Measurements from ENCODE around the gene ABCG5. TPM values are rescaled to one million over a fixed set of nuclear protein-coding genes. Genes with fewer than 3 reads are reported as not detected.

ABCG5 gene
- total RNA-seq, 1 donor from 2014 or later, result not detected

- H3K9me3 ChIP-seq (ENCODE audit: control insufficient read depth in 3 of 3, low read length in 3 of 3), result no peaks in the 10 kb centered on the region
- H3K4me3 ChIP-seq (ENCODE audit: low read length in 3 of 3), result no peak overlapping the region
- H3K27me3 ChIP-seq (ENCODE audit: control insufficient read depth in 3 of 3, insufficient read depth in 3 of 3, low read length in 3 of 3), result peaks cover 3 to 24% (median 6%) of the 10 kb centered on the region in 3 donors
- H3K4me1 ChIP-seq (ENCODE audit: control insufficient read depth in 3 of 3, insufficient read depth in 3 of 3, low read length in 3 of 3), result peaks cover 0 to 2% (median 0%) of the 10 kb centered on the region in 3 donors
- H3K9ac ChIP-seq (ENCODE audit: low read depth in 1 of 3, low read length in 3 of 3), result no peak overlapping the region
- no peaks in the 10 kb centered on the region for H3K36me3 ChIP-seq (ENCODE audit: control insufficient read depth in 3 of 3, insufficient read depth in 3 of 3, low read length in 3 of 3)
- H3K27ac ChIP-seq (ENCODE audit: low read depth, low read length), result no peak overlapping the region
Observed at GRCh38 chr2:43826305-43827250, 12.1 kb downstream of the ABCG5 start.

DNA sequence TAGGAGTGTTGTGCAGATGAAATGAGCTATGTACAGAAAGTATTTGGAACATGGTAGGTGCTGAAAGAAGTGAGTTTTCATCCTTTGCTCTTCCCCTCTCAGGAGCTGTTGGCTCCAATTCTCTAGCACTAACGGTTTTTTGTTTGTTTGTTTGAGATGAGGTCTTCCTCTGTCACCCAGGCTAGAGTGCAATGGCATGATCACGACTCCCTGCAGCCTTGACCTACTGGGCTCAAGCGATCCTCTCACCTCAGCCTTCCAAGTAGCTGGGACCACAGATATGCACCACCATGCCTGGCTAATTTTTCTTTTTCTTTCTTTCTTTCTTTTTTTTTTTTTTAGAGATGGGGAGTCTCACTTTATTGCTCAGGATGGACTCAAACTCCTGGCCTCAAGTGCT lies 12.8 kb downstream of the ABCG5 start:
- no peak overlapping the region for H3K4me3 ChIP-seq (ENCODE audit: low read length in 3 of 3)
- no peak overlapping the region for H3K27ac ChIP-seq (ENCODE audit: low read depth, low read length)
- H3K9me3 ChIP-seq (ENCODE audit: control insufficient read depth in 3 of 3, low read length in 3 of 3), result no peaks in the 10 kb centered on the region
- no peaks in the 10 kb centered on the region for H3K4me1 ChIP-seq (ENCODE audit: control insufficient read depth in 3 of 3, insufficient read depth in 3 of 3, low read length in 3 of 3)
- H3K36me3 ChIP-seq (ENCODE audit: control insufficient read depth in 3 of 3, insufficient read depth in 3 of 3, low read length in 3 of 3), result no peaks in the 10 kb centered on the region
- no peak overlapping the region for H3K9ac ChIP-seq (ENCODE audit: low read depth in 1 of 3, low read length in 3 of 3)
- peaks cover 0 to 17% (median 2%) of the 10 kb centered on the region in 3 donors for H3K27me3 ChIP-seq (ENCODE audit: control insufficient read depth in 3 of 3, insufficient read depth in 3 of 3, low read length in 3 of 3)

GRCh38 chr2:43824951-43825493 lies 13.6 kb downstream of the ABCG5 start:
- no peaks in the 10 kb centered on the region for H3K36me3 ChIP-seq (ENCODE audit: control insufficient read depth in 3 of 3, insufficient read depth in 3 of 3, low read length in 3 of 3)
- no peak overlapping the region for H3K4me3 ChIP-seq (ENCODE audit: low read length in 3 of 3)
- peaks cover 0 to 13% (median 2%) of the 10 kb centered on the region in 3 donors for H3K27me3 ChIP-seq (ENCODE audit: control insufficient read depth in 3 of 3, insufficient read depth in 3 of 3, low read length in 3 of 3)
- H3K9me3 ChIP-seq (ENCODE audit: control insufficient read depth in 3 of 3, low read length in 3 of 3), result no peaks in the 10 kb centered on the region
- H3K27ac ChIP-seq (ENCODE audit: low read depth, low read length), result no peak overlapping the region
- H3K4me1 ChIP-seq (ENCODE audit: control insufficient read depth in 3 of 3, insufficient read depth in 3 of 3, low read length in 3 of 3), result no peaks in the 10 kb centered on the region
- no peak overlapping the region for H3K9ac ChIP-seq (ENCODE audit: low read depth in 1 of 3, low read length in 3 of 3)

DNA sequence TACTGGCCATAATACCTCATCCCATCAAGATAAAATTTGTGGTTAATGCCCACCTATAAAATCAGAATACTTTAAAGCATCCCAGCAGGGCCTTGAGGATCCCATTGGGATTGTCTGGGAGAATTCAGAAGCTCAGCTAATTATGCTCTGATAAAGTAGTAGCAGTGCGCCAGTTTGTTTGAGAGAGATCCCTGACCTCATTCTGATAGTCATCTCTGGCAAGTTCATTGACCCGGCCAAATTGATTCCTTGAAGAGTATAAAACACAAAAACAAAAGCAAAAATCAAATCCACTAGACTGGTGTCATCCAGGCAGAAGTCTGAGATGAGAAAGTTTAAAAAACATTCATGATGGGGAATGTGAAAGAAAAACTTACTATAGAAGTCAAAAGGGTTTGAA lies 14.1 kb downstream of the ABCG5 start:
- H3K27ac ChIP-seq (ENCODE audit: low read depth, low read length), result no peak overlapping the region
- H3K9ac ChIP-seq (ENCODE audit: low read depth in 1 of 3, low read length in 3 of 3), result no peak overlapping the region

GRCh38 chr2:43823751-43824150 lies 14.9 kb downstream of the ABCG5 start:
- Histone ChIP-seq H3K4me3 (ENCODE audit: low read length in 3 of 3) (no peak overlapping the region), H3K9ac (ENCODE audit: low read depth in 1 of 3, low read length in 3 of 3) (no peak overlapping the region), H3K36me3 (ENCODE audit: control insufficient read depth in 3 of 3, insufficient read depth in 3 of 3, low read length in 3 of 3) (no peaks in the 10 kb centered on the region), H3K27ac (ENCODE audit: low read depth, low read length) (no peak overlapping the region), H3K9me3 (ENCODE audit: control insufficient read depth in 3 of 3, low read length in 3 of 3) (no peaks in the 10 kb centered on the region), H3K4me1 (ENCODE audit: control insufficient read depth in 3 of 3, insufficient read depth in 3 of 3, low read length in 3 of 3) (no peaks in the 10 kb centered on the region), H3K27me3 (ENCODE audit: control insufficient read depth in 3 of 3, insufficient read depth in 3 of 3, low read length in 3 of 3) (peaks cover 0 to 13% (median 2%) of the 10 kb centered on the region in 3 donors)

More for the DNA sequence above, 14.1 kb downstream of the ABCG5 start:
- H3K4me1 ChIP-seq (ENCODE audit: control insufficient read depth in 3 of 3, insufficient read depth in 3 of 3, low read length in 3 of 3), result no peaks in the 10 kb centered on the region
- H3K4me3 ChIP-seq (ENCODE audit: low read length in 3 of 3), result no peak overlapping the region
- H3K9me3 ChIP-seq (ENCODE audit: control insufficient read depth in 3 of 3, low read length in 3 of 3), result no peaks in the 10 kb centered on the region
- H3K36me3 ChIP-seq (ENCODE audit: control insufficient read depth in 3 of 3, insufficient read depth in 3 of 3, low read length in 3 of 3), result no peaks in the 10 kb centered on the region
- H3K27me3 ChIP-seq (ENCODE audit: control insufficient read depth in 3 of 3, insufficient read depth in 3 of 3, low read length in 3 of 3), result peaks cover 0 to 13% (median 2%) of the 10 kb centered on the region in 3 donors

DNA sequence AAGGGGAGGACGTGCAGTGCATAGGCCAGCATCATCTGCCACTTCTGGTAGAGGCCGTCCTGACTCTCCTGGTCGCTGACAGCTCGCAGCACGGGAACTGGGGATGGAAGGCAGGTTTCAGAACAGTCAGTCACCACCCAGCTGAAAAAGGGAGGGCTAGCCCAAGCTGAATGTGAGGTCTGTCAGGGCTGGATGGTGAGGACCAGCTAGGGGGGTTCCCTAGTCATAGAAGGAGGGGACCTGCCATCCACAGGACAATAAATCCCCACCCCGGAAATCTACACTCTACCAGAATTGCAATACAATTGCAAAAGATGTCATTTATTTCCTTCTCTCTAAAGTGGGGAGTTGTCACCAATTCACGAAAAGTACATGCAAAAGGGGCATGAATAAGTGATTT lies 15.8 kb downstream of the ABCG5 start:
- H3K9ac ChIP-seq (ENCODE audit: low read depth in 1 of 3, low read length in 3 of 3), result no peak overlapping the region
- no peaks in the 10 kb centered on the region for H3K4me1 ChIP-seq (ENCODE audit: control insufficient read depth in 3 of 3, insufficient read depth in 3 of 3, low read length in 3 of 3)

GRCh38 chr2:43819491-43820163 lies 19.0 kb downstream of the ABCG5 start:
- Histone ChIP-seq H3K9ac (ENCODE audit: low read depth in 1 of 3, low read length in 3 of 3) (no peak overlapping the region), H3K4me1 (ENCODE audit: control insufficient read depth in 3 of 3, insufficient read depth in 3 of 3, low read length in 3 of 3) (no peaks in the 10 kb centered on the region), H3K9me3 (ENCODE audit: control insufficient read depth in 3 of 3, low read length in 3 of 3) (no peaks in the 10 kb centered on the region), H3K27ac (ENCODE audit: low read depth, low read length) (no peak overlapping the region), H3K27me3 (ENCODE audit: control insufficient read depth in 3 of 3, insufficient read depth in 3 of 3, low read length in 3 of 3) (peaks cover 0 to 13% (median 2%) of the 10 kb centered on the region in 3 donors), H3K36me3 (ENCODE audit: control insufficient read depth in 3 of 3, insufficient read depth in 3 of 3, low read length in 3 of 3) (no peaks in the 10 kb centered on the region), H3K4me3 (ENCODE audit: low read length in 3 of 3) (no peak overlapping the region)

More for the DNA sequence above, 15.8 kb downstream of the ABCG5 start:
- no peak overlapping the region for H3K27ac ChIP-seq (ENCODE audit: low read depth, low read length)
- no peaks in the 10 kb centered on the region for H3K9me3 ChIP-seq (ENCODE audit: control insufficient read depth in 3 of 3, low read length in 3 of 3)
- no peak overlapping the region for H3K4me3 ChIP-seq (ENCODE audit: low read length in 3 of 3)
- peaks cover 0 to 13% (median 2%) of the 10 kb centered on the region in 3 donors for H3K27me3 ChIP-seq (ENCODE audit: control insufficient read depth in 3 of 3, insufficient read depth in 3 of 3, low read length in 3 of 3)
- H3K36me3 ChIP-seq (ENCODE audit: control insufficient read depth in 3 of 3, insufficient read depth in 3 of 3, low read length in 3 of 3), result no peaks in the 10 kb centered on the region

DNA sequence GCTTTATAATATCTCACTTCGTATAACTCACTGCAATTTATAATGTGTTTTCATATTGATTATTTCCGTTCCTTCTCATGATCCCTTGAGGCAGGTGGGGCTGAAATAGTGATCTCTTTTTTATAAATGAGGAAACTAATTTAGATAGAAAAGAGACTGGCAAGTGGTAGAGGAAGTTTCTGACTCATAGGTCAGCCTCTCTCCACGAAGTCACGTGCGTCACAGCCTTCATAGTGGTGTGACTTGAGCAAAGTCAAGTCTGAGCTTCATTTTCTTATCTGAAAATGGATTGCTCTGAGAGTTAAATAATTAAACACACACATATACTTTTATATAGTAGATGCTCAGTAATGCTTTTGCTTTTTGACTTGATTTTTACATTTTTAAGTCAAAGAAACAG lies 19.9 kb downstream of the ABCG5 start:
- H3K27me3 ChIP-seq (ENCODE audit: control insufficient read depth in 3 of 3, insufficient read depth in 3 of 3, low read length in 3 of 3), result peaks cover 0 to 10% (median 2%) of the 10 kb centered on the region in 3 donors
- no peak overlapping the region for H3K27ac ChIP-seq (ENCODE audit: low read depth, low read length)
- H3K4me1 ChIP-seq (ENCODE audit: control insufficient read depth in 3 of 3, insufficient read depth in 3 of 3, low read length in 3 of 3), result no peaks in the 10 kb centered on the region
- no peak overlapping the region for H3K4me3 ChIP-seq (ENCODE audit: low read length in 3 of 3)
- H3K9ac ChIP-seq (ENCODE audit: low read depth in 1 of 3, low read length in 3 of 3), result no peak overlapping the region
- H3K36me3 ChIP-seq (ENCODE audit: control insufficient read depth in 3 of 3, insufficient read depth in 3 of 3, low read length in 3 of 3), result no peaks in the 10 kb centered on the region
- H3K9me3 ChIP-seq (ENCODE audit: control insufficient read depth in 3 of 3, low read length in 3 of 3), result no peaks in the 10 kb centered on the region

DNA sequence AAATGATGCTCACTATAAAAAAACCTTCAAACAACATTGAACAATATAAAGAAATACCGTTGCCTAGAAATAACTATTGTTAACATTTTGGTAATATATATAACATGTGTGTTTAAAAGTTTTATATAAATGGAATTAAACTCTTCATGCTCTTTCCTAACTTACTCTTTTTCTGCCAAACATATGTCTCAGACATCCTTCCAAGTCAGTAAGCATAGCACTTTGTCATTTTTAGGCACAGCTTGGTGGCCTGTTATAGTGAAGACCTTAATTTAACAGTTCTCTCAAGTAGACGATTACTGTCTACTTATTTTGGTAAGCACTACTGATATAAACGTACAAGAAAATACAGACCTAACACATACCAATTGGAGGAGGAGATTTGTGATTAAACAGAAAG lies 23.9 kb downstream of the ABCG5 start:
- H3K4me1 ChIP-seq (ENCODE audit: control insufficient read depth in 3 of 3, insufficient read depth in 3 of 3, low read length in 3 of 3), result no peaks in the 10 kb centered on the region

More for the DNA sequence above, 23.9 kb downstream of the ABCG5 start:
- no peaks in the 10 kb centered on the region for H3K27me3 ChIP-seq (ENCODE audit: control insufficient read depth in 3 of 3, insufficient read depth in 3 of 3, low read length in 3 of 3)
- peaks cover 0 to 9% (median 8%) of the 10 kb centered on the region in 3 donors for H3K36me3 ChIP-seq (ENCODE audit: control insufficient read depth in 3 of 3, insufficient read depth in 3 of 3, low read length in 3 of 3)
- H3K4me3 ChIP-seq (ENCODE audit: low read length in 3 of 3), result no peak overlapping the region
- no peaks in the 10 kb centered on the region for H3K9me3 ChIP-seq (ENCODE audit: control insufficient read depth in 3 of 3, low read length in 3 of 3)
- H3K27ac ChIP-seq (ENCODE audit: low read depth, low read length), result no peak overlapping the region
- H3K9ac ChIP-seq (ENCODE audit: low read depth in 1 of 3, low read length in 3 of 3), result no peak overlapping the region

All from skeletal muscle tissue (tissue), 4 donors.